Brain pericyte (primary cell): ENCODE data around the gene SPART.
"Not testable (repeated sequence)": the region's sequence is repeated elsewhere in the genome, so short reads cannot be mapped to it uniquely, and the experiment has no call there.

Experiments
- DNase-seq: peaks from one replicate; pipeline ENCODE4 v3.0.0-alpha.2; 2012; ENCODE audit warnings: low read depth, low spot score

Gene SPART

GRCh38 chr13:36354842-36355623, 8.8 kb upstream of the SPART start:
- DNase-seq = no peak

- DNase-seq = no peak
Measured at GRCh38 chr13:36353001-36353400, 6.8 kb upstream of the SPART start.

- DNase-seq = no peak
Measured at GRCh38 chr13:36352350-36352749, 6.2 kb upstream of the SPART start.

- DNase-seq = no peak
Measured at GRCh38 chr13:36347531-36348210, 1.5 kb upstream of the SPART start.

GRCh38 chr13:36345438-36346221, 564 bp downstream of the SPART start:
- DNase-seq = peak; percentile 27

- DNase-seq = no peak
Measured at GRCh38 chr13:36344886-36345437, 1.2 kb downstream of the SPART start.

GRCh38 chr13:36344173-36344572, 2.0 kb downstream of the SPART start:
- DNase-seq = no peak

GRCh38 chr13:36343766-36344165, 2.4 kb downstream of the SPART start:
- DNase-seq = no peak

GRCh38 chr13:36342715-36343114, 3.5 kb downstream of the SPART start:
- DNase-seq = no peak

- no peak for DNase-seq
Measured at GRCh38 chr13:36341718-36342117, 4.5 kb downstream of the SPART start.

GRCh38 chr13:36339600-36340155, 6.5 kb downstream of the SPART start:
- DNase-seq = no peak

GRCh38 chr13:36337938-36338641, 8.1 kb downstream of the SPART start:
- DNase-seq = no peak

- no peak for DNase-seq
Measured at GRCh38 chr13:36332986-36333385, 13.2 kb downstream of the SPART start.

- not testable (repeated sequence) for DNase-seq
Measured at GRCh38 chr13:36332255-36332654, 13.9 kb downstream of the SPART start.

GRCh38 chr13:36331280-36331679, 14.9 kb downstream of the SPART start:
- no peak for DNase-seq

- no peak for DNase-seq
Measured at GRCh38 chr13:36329361-36329760, 16.8 kb downstream of the SPART start.

GRCh38 chr13:36328821-36329220, 17.4 kb downstream of the SPART start:
- DNase-seq = no peak

GRCh38 chr13:36325912-36326311, 20.3 kb downstream of the SPART start:
- no peak for DNase-seq

- not testable (repeated sequence) for DNase-seq
Measured at GRCh38 chr13:36324881-36325280, 21.3 kb downstream of the SPART start.

GRCh38 chr13:36323951-36324566, 22.1 kb downstream of the SPART start:
- DNase-seq = no peak

GRCh38 chr13:36323408-36323807, 22.8 kb downstream of the SPART start:
- DNase-seq = no peak
